ENCODE data around the gene BRMS1L.

DNA sequence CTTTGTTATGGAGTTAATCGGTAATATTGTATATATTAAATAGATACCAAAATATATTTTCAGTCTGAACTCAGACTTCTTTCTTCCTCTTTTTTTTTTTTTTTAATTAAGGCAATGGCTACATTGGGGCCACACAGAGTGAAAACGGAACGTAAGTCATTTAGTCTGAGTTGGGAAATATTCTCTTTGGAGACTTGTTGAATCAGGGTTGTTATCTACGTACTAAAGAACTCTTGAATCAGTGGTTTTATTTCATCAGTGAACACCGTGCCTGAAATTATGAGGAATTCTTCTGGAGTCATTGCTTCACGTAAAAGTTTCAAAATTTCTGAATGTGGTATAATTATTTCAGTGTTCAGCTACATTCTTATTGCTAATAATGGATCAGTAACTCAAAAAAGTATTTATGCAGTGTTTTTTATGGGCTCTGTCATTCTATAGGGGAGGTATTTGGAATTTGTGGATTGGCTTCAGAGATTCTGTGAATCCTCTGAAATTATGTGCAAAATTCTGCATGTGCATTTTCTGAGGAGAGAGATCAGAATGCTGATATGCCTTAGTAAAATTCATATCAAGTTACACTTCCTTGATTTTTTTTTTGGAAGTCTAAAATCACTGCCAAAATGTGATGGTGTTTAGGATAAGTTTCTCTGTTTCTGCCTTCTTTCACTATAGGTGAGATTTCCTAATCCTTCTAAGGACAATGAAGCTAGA is 39.6 kb downstream of the BRMS1L start:
- TF ChIP-seq, protein P1, sequence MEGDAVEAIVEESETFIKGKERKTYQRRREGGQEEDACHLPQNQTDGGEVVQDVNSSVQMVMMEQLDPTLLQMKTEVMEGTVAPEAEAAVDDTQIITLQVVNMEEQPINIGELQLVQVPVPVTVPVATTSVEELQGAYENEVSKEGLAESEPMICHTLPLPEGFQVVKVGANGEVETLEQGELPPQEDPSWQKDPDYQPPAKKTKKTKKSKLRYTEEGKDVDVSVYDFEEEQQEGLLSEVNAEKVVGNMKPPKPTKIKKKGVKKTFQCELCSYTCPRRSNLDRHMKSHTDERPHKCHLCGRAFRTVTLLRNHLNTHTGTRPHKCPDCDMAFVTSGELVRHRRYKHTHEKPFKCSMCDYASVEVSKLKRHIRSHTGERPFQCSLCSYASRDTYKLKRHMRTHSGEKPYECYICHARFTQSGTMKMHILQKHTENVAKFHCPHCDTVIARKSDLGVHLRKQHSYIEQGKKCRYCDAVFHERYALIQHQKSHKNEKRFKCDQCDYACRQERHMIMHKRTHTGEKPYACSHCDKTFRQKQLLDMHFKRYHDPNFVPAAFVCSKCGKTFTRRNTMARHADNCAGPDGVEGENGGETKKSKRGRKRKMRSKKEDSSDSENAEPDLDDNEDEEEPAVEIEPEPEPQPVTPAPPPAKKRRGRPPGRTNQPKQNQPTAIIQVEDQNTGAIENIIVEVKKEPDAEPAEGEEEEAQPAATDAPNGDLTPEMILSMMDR (IDR thresholded peaks at IDR 0.05 in 8 of 11, conservative IDR thresholded peaks at IDR 0.05 in 3 of 11), result no peak
- TF ChIP-seq POLR2A (IDR thresholded peaks at IDR 0.05) (no peak), POLR2AphosphoS5 (IDR thresholded peaks at IDR 0.05) (no peak)
